ENCODE results near the gene RGL1.

The RGL1 gene

DNA sequence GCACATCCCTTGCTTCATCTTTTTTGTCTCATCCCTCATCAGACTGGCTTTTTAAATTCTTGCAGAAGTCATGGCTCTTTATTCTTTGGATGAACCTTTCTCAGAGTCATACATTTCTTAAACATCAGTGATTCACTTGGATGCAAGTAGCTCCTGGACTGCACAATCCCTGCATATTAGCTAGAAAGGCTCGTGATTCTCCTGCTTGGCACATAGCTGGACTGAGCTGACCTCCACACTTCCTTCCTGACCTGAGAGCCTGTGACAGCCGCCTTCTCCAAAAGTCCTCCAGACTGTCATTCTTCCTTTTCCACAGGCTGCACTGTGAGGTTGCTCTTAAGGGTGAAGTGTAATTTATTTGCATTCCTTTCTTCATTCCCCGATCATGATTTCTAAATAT, 109.4 kb downstream of the RGL1 start:
- no peaks in the 10 kb centered on the region for H3K9me3 ChIP-seq (ENCODE audit: control insufficient read depth, insufficient read depth, low read length)
- no peak for DNase-seq (ENCODE audit: low read depth, low spot score)
- H3K27ac ChIP-seq (ENCODE audit: low read length) = no peak overlapping the region
- no peaks in the 10 kb centered on the region for H3K36me3 ChIP-seq (ENCODE audit: control insufficient read depth, insufficient read depth, low read length)
- H3K4me3 ChIP-seq (ENCODE audit: low read length) = no peak overlapping the region
- H3K4me1 ChIP-seq (ENCODE audit: control insufficient read depth, insufficient read depth, low read length) = no peaks in the 10 kb centered on the region
- WGBS (ENCODE audit: insufficient coverage, insufficient read length) = no CpG with 5 or more reads among the region's 3 CpGs
- H3K27me3 ChIP-seq (ENCODE audit: control insufficient read depth, insufficient read depth, low read length) = no peaks in the 10 kb centered on the region

GRCh38 chr1:183914891-183915290, 110.0 kb downstream of the RGL1 start:
- H3K4me3 ChIP-seq (ENCODE audit: low read length) = no peak overlapping the region
- H3K27ac ChIP-seq (ENCODE audit: low read length) = no peak overlapping the region
- no peaks in the 10 kb centered on the region for H3K9me3 ChIP-seq (ENCODE audit: control insufficient read depth, insufficient read depth, low read length)
- no peaks in the 10 kb centered on the region for H3K4me1 ChIP-seq (ENCODE audit: control insufficient read depth, insufficient read depth, low read length)
- no peaks in the 10 kb centered on the region for H3K36me3 ChIP-seq (ENCODE audit: control insufficient read depth, insufficient read depth, low read length)
- DNase-seq (ENCODE audit: low read depth, low spot score) = no peak
- H3K27me3 ChIP-seq (ENCODE audit: control insufficient read depth, insufficient read depth, low read length) = no peaks in the 10 kb centered on the region

- H3K27me3 ChIP-seq (ENCODE audit: control insufficient read depth, insufficient read depth, low read length) = no peaks in the 10 kb centered on the region
- no peak overlapping the region for H3K4me3 ChIP-seq (ENCODE audit: low read length)
- peak; percentile 77 for DNase-seq (ENCODE audit: low read depth, low spot score)
- no peaks in the 10 kb centered on the region for H3K9me3 ChIP-seq (ENCODE audit: control insufficient read depth, insufficient read depth, low read length)
- H3K4me1 ChIP-seq (ENCODE audit: control insufficient read depth, insufficient read depth, low read length) = no peaks in the 10 kb centered on the region
- WGBS (ENCODE audit: insufficient coverage, insufficient read length) = no CpG with 5 or more reads among the region's 10 CpGs
- no peaks in the 10 kb centered on the region for H3K36me3 ChIP-seq (ENCODE audit: control insufficient read depth, insufficient read depth, low read length)
- no peak overlapping the region for H3K27ac ChIP-seq (ENCODE audit: low read length)
Measured at GRCh38 chr1:183915625-183916510, 110.9 kb downstream of the RGL1 start.

- Histone ChIP-seq H3K4me3 (ENCODE audit: low read length) (no peak overlapping the region), H3K27ac (ENCODE audit: low read length) (no peak overlapping the region), H3K9me3 (ENCODE audit: control insufficient read depth, insufficient read depth, low read length) (no peaks in the 10 kb centered on the region), H3K27me3 (ENCODE audit: control insufficient read depth, insufficient read depth, low read length) (no peaks in the 10 kb centered on the region), H3K4me1 (ENCODE audit: control insufficient read depth, insufficient read depth, low read length) (no peaks in the 10 kb centered on the region), H3K36me3 (ENCODE audit: control insufficient read depth, insufficient read depth, low read length) (no peaks in the 10 kb centered on the region)
- WGBS (ENCODE audit: insufficient coverage, insufficient read length) = no CpG with 5 or more reads among the region's 8 CpGs
- no peak for DNase-seq (ENCODE audit: low read depth, low spot score)
Measured at GRCh38 chr1:183916574-183916973, 111.7 kb downstream of the RGL1 start.

DNA sequence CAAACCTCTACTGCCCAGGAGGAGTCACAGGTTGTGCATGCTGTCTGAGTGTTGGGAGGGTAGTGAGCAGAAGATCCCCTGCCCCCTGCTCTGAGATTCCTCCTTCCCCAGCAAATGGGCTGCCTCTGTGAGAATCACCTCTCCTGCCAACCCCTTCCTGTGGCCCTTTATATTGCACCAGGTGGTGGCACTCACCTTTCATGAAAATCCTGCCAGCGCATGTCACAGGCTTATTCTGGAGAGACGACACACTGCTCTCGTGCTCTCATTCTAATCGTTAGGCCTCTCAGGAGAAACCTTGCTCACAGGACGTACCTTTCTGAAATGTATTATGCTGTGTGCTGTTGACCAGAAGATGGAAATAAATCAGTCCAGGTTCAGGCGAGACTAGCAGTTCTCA, 113.7 kb downstream of the RGL1 start:
- no peak for DNase-seq (ENCODE audit: low read depth, low spot score)

DNA sequence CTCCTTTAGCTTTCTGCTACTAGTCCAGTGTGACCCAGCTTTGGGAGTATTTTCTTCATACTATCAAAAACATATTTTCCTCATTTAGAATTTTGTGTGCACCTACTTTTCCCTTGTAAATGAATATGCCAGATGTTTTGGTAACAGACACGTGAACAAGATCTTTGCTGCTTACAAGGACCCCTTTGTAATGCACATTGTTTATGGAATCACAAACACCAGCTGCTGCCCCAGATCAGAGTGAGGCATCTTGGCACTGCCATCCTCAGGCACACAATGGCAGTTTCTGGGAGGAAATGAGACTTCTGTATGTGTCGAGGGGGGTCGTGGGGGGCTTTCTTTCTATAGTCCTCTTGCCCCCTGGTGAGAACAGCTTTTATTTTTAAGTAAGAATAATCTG, 115.7 kb downstream of the RGL1 start:
- WGBS (ENCODE audit: insufficient coverage, insufficient read length) = no CpG with 5 or more reads among the region's 3 CpGs
- no peak overlapping the region for H3K4me3 ChIP-seq (ENCODE audit: low read length)
- H3K27me3 ChIP-seq (ENCODE audit: control insufficient read depth, insufficient read depth, low read length) = no peaks in the 10 kb centered on the region
- no peaks in the 10 kb centered on the region for H3K9me3 ChIP-seq (ENCODE audit: control insufficient read depth, insufficient read depth, low read length)
- H3K36me3 ChIP-seq (ENCODE audit: control insufficient read depth, insufficient read depth, low read length) = no peaks in the 10 kb centered on the region
- no peak for DNase-seq (ENCODE audit: low read depth, low spot score)
- no peaks in the 10 kb centered on the region for H3K4me1 ChIP-seq (ENCODE audit: control insufficient read depth, insufficient read depth, low read length)
- H3K27ac ChIP-seq (ENCODE audit: low read length) = no peak overlapping the region

More for the DNA sequence above, 113.7 kb downstream of the RGL1 start:
- H3K36me3 ChIP-seq (ENCODE audit: control insufficient read depth, insufficient read depth, low read length) = no peaks in the 10 kb centered on the region
- H3K4me3 ChIP-seq (ENCODE audit: low read length) = no peak overlapping the region
- H3K4me1 ChIP-seq (ENCODE audit: control insufficient read depth, insufficient read depth, low read length) = no peaks in the 10 kb centered on the region
- WGBS (ENCODE audit: insufficient coverage, insufficient read length) = no CpG with 5 or more reads among the region's 6 CpGs
- no peaks in the 10 kb centered on the region for H3K27me3 ChIP-seq (ENCODE audit: control insufficient read depth, insufficient read depth, low read length)
- H3K9me3 ChIP-seq (ENCODE audit: control insufficient read depth, insufficient read depth, low read length) = no peaks in the 10 kb centered on the region
- H3K27ac ChIP-seq (ENCODE audit: low read length) = no peak overlapping the region

DNA sequence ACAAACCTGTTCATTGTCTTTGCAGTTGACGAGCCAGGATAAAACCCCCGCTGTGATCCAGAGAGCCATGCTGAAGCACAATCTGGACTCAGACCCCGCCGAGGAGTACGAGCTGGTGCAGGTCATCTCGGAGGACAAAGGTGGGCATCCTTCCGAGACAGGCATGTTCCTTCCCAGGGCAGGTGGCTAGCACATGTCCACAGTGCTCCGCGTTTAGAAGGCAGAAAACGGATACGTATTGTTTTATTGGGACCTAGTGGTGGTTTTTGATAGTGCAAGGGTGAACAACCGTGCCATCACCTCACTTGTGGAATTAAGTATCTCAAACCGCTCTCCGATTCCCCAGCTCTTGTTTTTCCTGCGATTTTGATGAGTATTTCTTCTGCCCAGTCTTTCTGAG, 117.3 kb downstream of the RGL1 start:
- Histone ChIP-seq H3K9me3 (ENCODE audit: control insufficient read depth, insufficient read depth, low read length) (no peaks in the 10 kb centered on the region), H3K36me3 (ENCODE audit: control insufficient read depth, insufficient read depth, low read length) (no peaks in the 10 kb centered on the region), H3K4me3 (ENCODE audit: low read length) (no peak overlapping the region), H3K4me1 (ENCODE audit: control insufficient read depth, insufficient read depth, low read length) (no peaks in the 10 kb centered on the region), H3K27me3 (ENCODE audit: control insufficient read depth, insufficient read depth, low read length) (no peaks in the 10 kb centered on the region), H3K27ac (ENCODE audit: low read length) (no peak overlapping the region)
- no peak for DNase-seq (ENCODE audit: low read depth, low spot score)
- no CpG with 5 or more reads among the region's 15 CpGs for WGBS (ENCODE audit: insufficient coverage, insufficient read length)

- Histone ChIP-seq H3K36me3 (ENCODE audit: control insufficient read depth, insufficient read depth, low read length) (no peaks in the 10 kb centered on the region), H3K27me3 (ENCODE audit: control insufficient read depth, insufficient read depth, low read length) (no peaks in the 10 kb centered on the region), H3K4me3 (ENCODE audit: low read length) (no peak overlapping the region), H3K4me1 (ENCODE audit: control insufficient read depth, insufficient read depth, low read length) (no peaks in the 10 kb centered on the region), H3K9me3 (ENCODE audit: control insufficient read depth, insufficient read depth, low read length) (no peaks in the 10 kb centered on the region), H3K27ac (ENCODE audit: low read length) (no peak overlapping the region)
- WGBS (ENCODE audit: insufficient coverage, insufficient read length) = no CpG with 5 or more reads among the region's 8 CpGs
- DNase-seq (ENCODE audit: low read depth, low spot score) = no peak
Measured at GRCh38 chr1:183925947-183926346, 121.0 kb downstream of the RGL1 start.

GRCh38 chr1:183926983-183927382, 122.1 kb downstream of the RGL1 start:
- Histone ChIP-seq H3K27me3 (ENCODE audit: control insufficient read depth, insufficient read depth, low read length) (no peaks in the 10 kb centered on the region), H3K4me3 (ENCODE audit: low read length) (no peak overlapping the region), H3K4me1 (ENCODE audit: control insufficient read depth, insufficient read depth, low read length) (no peaks in the 10 kb centered on the region), H3K36me3 (ENCODE audit: control insufficient read depth, insufficient read depth, low read length) (no peaks in the 10 kb centered on the region), H3K27ac (ENCODE audit: low read length) (no peak overlapping the region), H3K9me3 (ENCODE audit: control insufficient read depth, insufficient read depth, low read length) (no peaks in the 10 kb centered on the region)
- no CpG with 5 or more reads among the region's 5 CpGs for WGBS (ENCODE audit: insufficient coverage, insufficient read length)
- no peak for DNase-seq (ENCODE audit: low read depth, low spot score)

GRCh38 chr1:183931646-183932271, 126.8 kb downstream of the RGL1 start:
- DNase-seq (ENCODE audit: low read depth, low spot score) = no peak
- H3K4me3 ChIP-seq (ENCODE audit: low read length) = no peak overlapping the region
- H3K36me3 ChIP-seq (ENCODE audit: control insufficient read depth, insufficient read depth, low read length) = no peaks in the 10 kb centered on the region
- H3K4me1 ChIP-seq (ENCODE audit: control insufficient read depth, insufficient read depth, low read length) = no peaks in the 10 kb centered on the region
- no peaks in the 10 kb centered on the region for H3K9me3 ChIP-seq (ENCODE audit: control insufficient read depth, insufficient read depth, low read length)
- no peak overlapping the region for H3K27ac ChIP-seq (ENCODE audit: low read length)
- WGBS (ENCODE audit: insufficient coverage, insufficient read length) = no CpG with 5 or more reads among the region's 2 CpGs
- no peaks in the 10 kb centered on the region for H3K27me3 ChIP-seq (ENCODE audit: control insufficient read depth, insufficient read depth, low read length)

- Histone ChIP-seq H3K27ac (ENCODE audit: low read length) (no peak overlapping the region), H3K4me3 (ENCODE audit: low read length) (no peak overlapping the region), H3K4me1 (ENCODE audit: control insufficient read depth, insufficient read depth, low read length) (no peaks in the 10 kb centered on the region), H3K36me3 (ENCODE audit: control insufficient read depth, insufficient read depth, low read length) (no peaks in the 10 kb centered on the region), H3K27me3 (ENCODE audit: control insufficient read depth, insufficient read depth, low read length) (no peaks in the 10 kb centered on the region), H3K9me3 (ENCODE audit: control insufficient read depth, insufficient read depth, low read length) (no peaks in the 10 kb centered on the region)
- no CpG with 5 or more reads among the region's 15 CpGs for WGBS (ENCODE audit: insufficient coverage, insufficient read length)
- no peak for DNase-seq (ENCODE audit: low read depth, low spot score)
Measured at GRCh38 chr1:183932412-183932811, 127.5 kb downstream of the RGL1 start.
